Measurements from ENCODE around the gene RERE. TPM values are rescaled to one million over a fixed set of nuclear protein-coding genes. Genes with fewer than 3 reads are reported as not detected.

RERE gene
- total RNA-seq, 1 donor from 2014 or later = 80.3 TPM

DNA sequence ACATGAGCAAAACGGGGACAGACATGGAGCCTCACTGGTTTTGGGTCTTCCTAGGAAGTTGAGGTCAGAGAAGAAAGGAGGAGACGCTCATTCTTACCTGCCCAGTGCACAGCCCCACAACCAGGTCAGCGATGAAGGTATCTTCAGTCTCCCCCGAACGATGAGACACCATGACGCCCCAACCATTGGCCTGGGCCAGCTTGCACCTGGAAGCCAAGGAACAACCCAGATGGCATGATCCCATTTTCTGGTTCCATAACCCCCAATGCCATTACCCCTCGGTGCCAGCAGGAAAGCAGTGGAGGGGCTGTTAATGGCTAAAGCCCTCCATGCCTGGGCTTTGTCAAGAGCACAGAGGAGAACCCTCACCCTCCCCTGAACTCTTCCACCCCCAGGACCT, 45.7 kb upstream of the RERE start:
- H3K36me3 ChIP-seq = peaks cover 15 to 92% of the 10 kb centered on the region in 2 donors
- no peak for DNase-seq (ENCODE audit: extremely low spot score in 2 of 2)
- intact Hi-C loops (cut with DNase I) = no loop called here

GRCh38 chr1:8862528-8862927, 45.1 kb upstream of the RERE start:
- no peaks in the 10 kb centered on the region for H3K9me3 ChIP-seq
- H3K27ac ChIP-seq = no peak overlapping the region
- TF ChIP-seq CTCF (IDR thresholded peaks at IDR 0.05) (peak in 1 of 3 experiments; percentile 15), POLR2A (IDR thresholded peaks at IDR 0.05) (no peak)
- H3K4me1 ChIP-seq = peaks cover 13% of the 10 kb centered on the region
- no peaks in the 10 kb centered on the region for H3K27me3 ChIP-seq
- intact Hi-C loops (cut with DNase I) = no loop called here
- DNase-seq (ENCODE audit: extremely low spot score in 2 of 2) = no peak
- H3K4me3 ChIP-seq = no peak overlapping the region
- H3K36me3 ChIP-seq = peaks cover 15 to 92% of the 10 kb centered on the region in 2 donors

More for the DNA sequence above, 45.7 kb upstream of the RERE start:
- no peaks in the 10 kb centered on the region for H3K27me3 ChIP-seq
- no peak overlapping the region for H3K27ac ChIP-seq
- peaks cover 13% of the 10 kb centered on the region for H3K4me1 ChIP-seq
- TF ChIP-seq POLR2AphosphoS5 (IDR thresholded peaks at IDR 0.05; ENCODE audit: insufficient read depth in 1 of 2, low read depth in 1 of 2) (no peak), CTCF (IDR thresholded peaks at IDR 0.05) (no peak), POLR2A (IDR thresholded peaks at IDR 0.05) (no peak)
- H3K4me3 ChIP-seq = no peak overlapping the region
- no peaks in the 10 kb centered on the region for H3K9me3 ChIP-seq

DNA sequence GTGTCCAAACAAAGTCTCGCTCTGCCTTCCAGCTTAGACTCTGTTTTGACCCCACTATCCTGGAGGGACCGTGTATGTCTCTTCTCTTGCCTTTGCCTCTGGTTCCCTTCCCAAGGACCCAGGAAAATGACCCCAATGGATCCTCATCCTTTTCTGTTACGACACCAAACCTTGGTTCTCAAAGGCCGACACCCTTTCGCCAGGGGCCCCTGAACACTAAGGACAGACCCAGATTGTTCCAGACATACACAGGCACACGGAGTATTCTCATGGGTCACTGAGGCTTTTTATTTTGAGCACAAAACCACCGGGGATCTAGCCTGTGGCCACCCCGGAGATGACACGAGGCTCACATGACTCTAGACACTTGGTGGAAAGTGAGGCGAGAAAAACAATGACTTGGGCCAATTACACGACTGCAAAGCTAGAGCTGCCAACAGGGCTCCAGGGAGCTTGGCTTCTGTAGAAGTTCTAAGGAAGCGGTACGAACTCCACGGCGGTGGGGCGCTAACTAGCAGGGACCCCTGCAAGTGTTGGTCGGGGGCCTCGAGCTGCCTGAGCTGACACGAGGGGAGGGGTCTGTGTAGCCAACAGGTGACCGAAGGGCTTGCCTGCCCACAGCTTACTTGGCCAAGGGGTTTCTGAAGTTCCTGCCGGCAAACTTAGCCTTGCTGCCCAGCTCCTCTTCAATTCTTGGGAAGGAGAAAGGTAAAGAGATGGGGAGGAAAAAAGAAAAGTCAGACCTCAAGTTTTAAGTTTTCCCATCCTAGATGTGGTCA, 43.5 kb upstream of the RERE start:
- TF ChIP-seq POLR2AphosphoS5 (IDR thresholded peaks at IDR 0.05; ENCODE audit: insufficient read depth in 1 of 2, low read depth in 1 of 2) = no peak
- Histone ChIP-seq H3K4me3 (no peak overlapping the region), H3K27ac (no peak overlapping the region), H3K4me1 (peaks cover 13% of the 10 kb centered on the region), H3K27me3 (no peaks in the 10 kb centered on the region), H3K9me3 (no peaks in the 10 kb centered on the region), H3K36me3 (peaks cover 11 to 82% of the 10 kb centered on the region in 2 donors)
- no peak for DNase-seq (ENCODE audit: extremely low spot score in 2 of 2)
- intact Hi-C loops (cut with DNase I) = no loop called here

DNA sequence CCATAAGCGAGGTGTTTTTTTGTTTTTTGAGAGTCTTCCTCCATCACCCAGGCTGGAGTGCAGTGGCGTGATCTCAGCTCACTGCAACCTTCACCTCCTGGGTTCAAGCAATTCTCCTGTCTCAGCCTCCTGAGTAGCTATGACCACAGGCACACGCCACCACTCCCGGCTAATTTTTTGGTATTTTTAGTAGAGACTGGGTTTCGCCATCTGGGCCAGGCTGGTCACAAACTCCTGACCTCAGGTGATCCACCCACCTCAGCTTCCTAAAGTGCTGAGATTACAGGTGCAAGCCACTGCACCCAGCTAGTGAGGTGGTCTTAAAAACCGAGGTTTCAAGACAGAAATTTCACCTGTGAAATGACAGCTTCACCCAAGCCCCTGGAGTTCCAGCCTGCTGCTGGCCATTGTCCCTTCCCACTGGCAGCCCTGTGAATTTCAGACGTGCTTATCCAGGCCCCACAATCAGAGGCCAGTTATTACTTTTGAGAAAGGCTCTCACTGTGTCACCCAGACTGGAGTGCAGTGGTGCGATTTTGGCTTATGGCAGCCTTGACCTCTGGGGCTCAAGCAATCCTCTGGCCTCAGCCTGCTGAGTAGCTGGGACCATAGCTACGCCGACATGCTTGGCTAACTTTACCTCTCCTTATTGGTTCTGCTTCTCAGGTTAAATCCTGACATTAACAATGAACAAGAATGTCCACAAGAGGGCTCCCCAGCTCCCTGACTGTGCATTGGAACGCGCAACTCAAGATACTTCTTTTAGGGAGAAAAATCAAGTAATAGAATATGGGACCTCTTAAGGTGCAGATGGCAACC, 41.7 kb upstream of the RERE start:
- H3K36me3 ChIP-seq = peaks cover 4 to 64% of the 10 kb centered on the region in 2 donors
- no peak for DNase-seq (ENCODE audit: extremely low spot score in 2 of 2)
- intact Hi-C loops (cut with DNase I) = no loop called here
- no peak for TF ChIP-seq POLR2AphosphoS5 (IDR thresholded peaks at IDR 0.05; ENCODE audit: insufficient read depth in 1 of 2, low read depth in 1 of 2)
- no peak for TF ChIP-seq POLR2A (IDR thresholded peaks at IDR 0.05)
- peak; percentile 28 to 63 (median 42) for TF ChIP-seq CTCF (IDR thresholded peaks at IDR 0.05)
- no peaks in the 10 kb centered on the region for H3K27me3 ChIP-seq
- H3K27ac ChIP-seq = no peak overlapping the region
- no peaks in the 10 kb centered on the region for H3K9me3 ChIP-seq
- H3K4me3 ChIP-seq = no peak overlapping the region
- H3K4me1 ChIP-seq = peaks cover 13% of the 10 kb centered on the region

DNA sequence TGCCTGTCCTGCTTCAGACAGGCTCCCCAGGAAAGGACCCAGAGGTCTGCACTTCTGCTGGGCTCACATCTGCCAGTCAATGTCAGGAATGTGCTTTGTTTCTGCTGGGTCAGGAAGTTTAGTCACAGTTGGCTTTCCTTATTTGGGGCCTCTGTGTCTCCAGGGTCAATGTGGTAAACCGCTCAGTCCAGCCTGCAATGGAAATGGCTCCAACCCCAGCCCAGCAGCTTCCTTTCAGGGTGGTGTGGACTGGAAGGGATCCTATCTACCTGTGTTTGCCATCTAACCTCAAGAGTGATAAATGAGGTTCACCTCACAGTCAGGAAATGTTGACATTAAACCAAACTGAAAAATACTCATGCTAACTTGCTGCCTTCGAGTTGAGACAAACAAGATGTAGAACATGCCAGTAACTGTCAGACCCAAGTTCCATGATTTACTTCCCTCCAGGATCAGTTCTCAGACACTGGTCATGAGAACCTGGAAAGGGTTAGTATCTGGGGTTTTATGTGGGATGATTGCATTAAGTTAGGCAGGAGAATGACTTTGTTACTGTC, 40.8 kb upstream of the RERE start:
- H3K27me3 ChIP-seq = no peaks in the 10 kb centered on the region
- H3K9me3 ChIP-seq = no peaks in the 10 kb centered on the region
- H3K4me1 ChIP-seq = peaks cover 13% of the 10 kb centered on the region
- TF ChIP-seq CTCF (IDR thresholded peaks at IDR 0.05) (no peak), POLR2AphosphoS5 (IDR thresholded peaks at IDR 0.05; ENCODE audit: insufficient read depth in 1 of 2, low read depth in 1 of 2) (no peak), POLR2A (IDR thresholded peaks at IDR 0.05) (no peak)
- intact Hi-C loops (cut with DNase I) = no loop called here
- H3K4me3 ChIP-seq = no peak overlapping the region
- DNase-seq (ENCODE audit: extremely low spot score in 2 of 2) = no peak
- H3K36me3 ChIP-seq = peaks cover 0 to 55% of the 10 kb centered on the region in 2 donors
- H3K27ac ChIP-seq = no peak overlapping the region
